Bone marrow (tissue), 2 donors: ENCODE measurements around the gene PAPPA2.

Experiments
- DNase-seq, 2 donors: peaks; one replicate each; lab custom pipeline; 2025; lab: John Stamatoyannopoulos, UW

The PAPPA2 gene

DNA sequence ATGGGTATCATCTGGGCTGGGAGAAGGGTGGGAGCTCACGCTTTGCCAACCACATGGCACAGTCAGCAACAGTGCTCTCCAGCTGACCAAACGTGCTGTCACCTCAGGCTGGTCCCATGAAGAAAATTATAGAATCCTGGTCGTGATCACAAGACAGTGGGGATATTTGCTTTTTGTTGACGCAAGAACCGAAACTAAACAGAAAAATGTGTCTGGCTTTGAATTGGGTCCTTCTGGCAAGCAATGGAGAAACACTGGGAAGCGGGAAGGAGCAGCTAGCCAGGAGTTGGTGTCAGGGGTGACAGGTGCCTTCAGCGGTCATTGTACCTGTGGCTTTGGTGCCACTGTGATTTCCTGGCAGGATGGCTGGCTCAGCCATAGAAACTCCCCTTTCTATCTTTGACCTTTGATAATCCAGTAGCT is 304.8 kb downstream of the PAPPA2 start:
- no peak for DNase-seq

DNA sequence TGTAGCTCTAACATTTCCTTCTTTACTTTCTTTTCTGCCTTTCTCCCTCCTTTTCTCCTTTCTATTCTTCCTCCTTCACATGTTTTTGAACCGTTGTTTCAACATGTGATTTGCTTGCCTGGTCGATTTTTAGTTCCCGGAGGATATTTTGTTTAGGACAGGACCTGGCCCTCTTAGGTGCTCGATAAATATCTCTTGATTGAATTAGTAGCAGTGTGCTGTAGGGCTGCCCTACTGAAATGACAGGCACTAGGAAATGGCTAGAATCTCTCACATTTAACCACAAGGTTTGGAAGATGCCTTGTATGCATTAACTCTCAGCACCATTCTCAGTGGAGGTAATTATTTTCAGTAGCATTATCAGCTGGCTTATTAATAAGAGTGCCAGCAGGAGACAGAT is 305.6 kb downstream of the PAPPA2 start:
- DNase-seq: no peak

DNA sequence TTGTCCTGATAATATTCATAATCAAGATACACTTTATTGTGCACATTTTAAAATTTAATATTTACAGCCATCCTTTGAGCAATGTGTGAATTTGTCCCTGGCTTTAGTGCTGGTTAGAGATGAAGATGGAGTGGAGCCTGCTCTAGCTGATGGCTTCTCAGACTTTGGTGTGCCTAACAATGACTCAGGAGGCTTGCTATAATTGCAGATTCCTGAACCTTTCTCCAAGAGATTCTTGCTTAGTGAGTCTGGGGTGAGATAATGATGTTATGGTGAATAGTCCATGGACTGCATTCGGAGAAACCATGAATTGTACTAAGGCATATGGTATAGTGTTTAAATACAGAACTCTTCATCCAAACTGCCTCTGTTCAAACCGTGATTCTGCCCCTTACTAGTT is 307.1 kb downstream of the PAPPA2 start:
- no peak for DNase-seq

DNA sequence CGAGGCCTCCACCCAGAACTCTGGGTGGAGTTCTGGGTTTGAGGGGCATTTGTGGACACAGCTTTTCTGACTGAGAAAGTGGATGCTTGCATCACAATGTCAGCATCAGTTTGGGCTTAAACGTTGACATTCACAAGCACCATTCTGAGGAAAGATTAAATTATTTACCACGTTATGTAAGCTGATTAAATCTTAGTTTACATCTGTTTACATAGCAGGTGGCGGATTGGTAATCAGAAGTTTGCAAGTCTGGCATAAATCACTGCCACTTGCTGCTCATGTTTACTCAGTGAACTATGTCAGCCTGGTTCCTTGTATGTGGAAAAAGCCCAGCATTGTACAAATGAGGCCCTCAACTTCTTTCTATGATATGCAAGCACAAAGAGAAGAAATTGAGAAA is 310.1 kb downstream of the PAPPA2 start:
- DNase-seq: no peak

DNA sequence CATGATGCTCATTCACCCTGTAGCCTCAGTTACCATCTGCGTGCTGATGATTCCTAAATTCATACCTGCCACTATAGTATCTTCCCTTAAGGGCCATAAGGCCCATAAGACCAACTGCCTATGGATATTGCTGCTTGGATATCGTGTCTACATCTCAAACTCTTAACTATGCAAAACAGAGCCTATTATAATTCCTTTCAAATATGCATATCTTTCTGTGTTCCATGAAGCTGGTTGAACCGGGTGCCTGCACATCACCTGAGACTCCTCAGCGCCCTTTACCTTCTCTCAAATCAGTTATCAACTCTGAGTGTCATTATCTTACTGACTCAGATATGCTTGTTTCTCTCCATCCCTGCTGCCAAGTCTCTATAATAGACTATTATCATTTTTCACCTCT is 311.2 kb downstream of the PAPPA2 start:
- no peak for DNase-seq

DNA sequence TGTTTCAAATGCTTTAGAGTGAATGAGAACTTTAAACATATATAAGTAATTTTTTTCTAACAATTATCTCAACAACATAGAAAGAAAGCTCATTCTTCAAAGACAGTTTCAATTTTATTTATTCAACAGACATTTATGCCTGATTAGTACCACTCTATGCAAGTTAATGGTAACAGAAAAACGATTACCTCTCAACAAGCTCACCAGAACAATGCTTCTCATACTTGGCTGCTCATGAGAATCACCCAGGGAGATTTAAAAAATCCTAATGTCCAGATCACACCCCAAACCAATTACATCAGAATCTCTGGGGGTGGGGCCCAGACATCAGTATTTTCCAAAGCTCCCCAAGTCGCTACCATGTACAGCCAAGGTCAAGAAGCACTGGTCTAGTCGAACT is 312.4 kb downstream of the PAPPA2 start:
- no peak for DNase-seq

DNA sequence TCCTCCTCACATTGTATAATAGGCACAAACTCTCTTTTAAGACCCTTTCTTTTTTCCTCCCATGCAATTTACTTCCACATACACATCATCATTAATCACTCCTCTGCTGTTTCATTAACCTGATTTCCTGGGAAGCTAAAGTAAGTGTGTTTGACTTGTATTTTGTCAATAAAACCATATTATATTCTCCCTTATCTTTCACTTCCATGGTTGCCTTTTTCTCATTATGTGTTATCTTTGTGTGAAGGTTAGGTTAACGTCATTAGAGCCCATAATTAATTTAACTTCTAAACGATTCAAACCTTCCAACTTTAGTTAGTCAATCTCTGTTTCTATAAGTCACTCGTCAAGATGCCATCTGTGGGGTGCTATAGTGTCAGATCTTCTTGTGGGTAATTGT is 313.0 kb downstream of the PAPPA2 start:
- DNase-seq: no peak

DNA sequence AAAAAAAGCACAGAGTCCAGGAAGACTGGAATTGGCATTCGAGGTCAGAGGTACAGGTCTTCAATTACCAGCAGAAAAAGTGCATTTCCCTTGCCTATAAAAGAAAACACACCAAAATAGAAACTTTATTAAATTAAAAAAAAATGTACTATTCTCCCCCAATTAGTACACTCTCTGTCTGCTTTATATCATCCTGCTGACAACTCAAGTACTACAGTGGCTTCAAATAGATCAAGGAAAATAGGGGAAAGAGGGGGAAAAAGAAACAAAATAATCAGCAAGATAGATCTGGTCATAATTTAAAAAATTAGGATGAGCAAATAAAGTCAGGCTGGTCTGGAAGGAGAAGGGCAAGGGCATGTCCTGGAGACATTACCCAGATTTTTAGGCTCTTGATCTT is 315.1 kb downstream of the PAPPA2 start:
- DNase-seq: no peak

DNA sequence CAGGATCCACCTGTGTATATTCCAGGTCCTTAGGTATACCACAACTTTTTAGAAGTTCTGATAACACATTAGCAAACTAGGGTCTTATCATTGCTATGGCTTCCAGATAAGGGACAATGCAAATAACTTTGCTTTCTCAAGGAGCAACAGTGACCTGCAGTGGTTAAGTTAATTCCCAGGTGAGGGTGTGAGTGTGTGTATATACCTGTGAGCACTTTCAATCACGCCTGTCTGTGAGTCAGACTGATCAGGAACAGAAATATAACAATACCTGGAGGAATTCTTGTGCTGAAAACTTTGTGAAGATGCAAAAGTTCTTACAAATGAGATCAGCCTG is 317.0 kb downstream of the PAPPA2 start:
- no peak for DNase-seq

DNA sequence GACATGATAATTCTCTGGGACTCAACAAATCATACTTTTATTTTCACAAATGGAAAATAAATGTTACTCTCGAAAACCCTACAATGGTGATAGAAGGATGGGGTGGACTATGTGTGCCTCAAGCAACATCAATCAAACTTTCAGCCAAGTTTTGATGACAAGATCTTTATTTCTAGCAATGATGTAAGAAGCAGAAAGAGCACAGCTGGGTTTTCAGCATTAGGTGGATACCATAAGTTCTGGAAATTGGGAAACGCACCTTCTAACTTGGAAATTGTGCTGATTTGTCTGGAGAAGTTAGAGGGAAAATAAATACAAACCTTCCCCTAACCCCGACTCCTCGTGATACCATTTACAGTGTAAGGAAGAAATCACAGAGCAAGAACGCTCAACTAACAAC is 320.3 kb downstream of the PAPPA2 start:
- no peak for DNase-seq

DNA sequence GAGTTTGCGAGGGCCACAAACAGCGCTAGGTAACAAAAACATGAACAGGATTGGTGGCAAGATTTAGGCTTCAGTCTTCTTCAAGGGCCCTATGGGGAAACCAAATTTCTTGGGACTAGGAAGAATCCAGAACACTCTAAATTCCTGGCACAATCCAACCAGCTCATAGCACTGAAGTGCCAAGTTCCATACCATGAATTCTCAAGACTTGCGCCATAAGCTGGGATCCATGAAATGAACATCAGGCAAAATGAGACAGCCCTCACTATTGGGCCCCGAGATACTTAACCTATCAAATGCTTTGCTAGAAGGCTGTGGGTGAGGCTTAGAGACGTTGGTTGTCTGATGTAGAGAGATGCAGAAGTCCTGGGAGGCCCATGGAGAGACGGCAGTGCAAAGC is 322.1 kb downstream of the PAPPA2 start:
- DNase-seq: no peak

DNA sequence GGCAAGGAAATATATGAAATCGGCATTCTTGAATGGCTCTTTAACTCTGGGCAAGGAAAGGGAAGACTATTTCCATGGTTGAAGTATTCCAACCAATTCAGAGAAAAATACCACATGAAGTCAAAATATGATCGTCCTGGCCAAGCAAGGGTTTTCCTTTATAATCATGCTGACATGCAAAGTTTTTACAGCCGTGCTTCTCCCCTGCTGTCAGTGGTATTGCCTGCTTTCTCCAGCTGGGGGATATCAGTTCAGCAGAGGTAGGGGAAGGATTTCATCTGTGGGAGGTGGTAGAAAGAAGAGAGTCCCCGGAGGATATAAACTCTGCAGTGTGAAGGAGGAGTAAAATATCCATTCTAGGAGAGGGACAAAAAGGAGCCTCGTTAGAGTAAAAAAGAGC is 322.8 kb downstream of the PAPPA2 start:
- no peak for DNase-seq

DNA sequence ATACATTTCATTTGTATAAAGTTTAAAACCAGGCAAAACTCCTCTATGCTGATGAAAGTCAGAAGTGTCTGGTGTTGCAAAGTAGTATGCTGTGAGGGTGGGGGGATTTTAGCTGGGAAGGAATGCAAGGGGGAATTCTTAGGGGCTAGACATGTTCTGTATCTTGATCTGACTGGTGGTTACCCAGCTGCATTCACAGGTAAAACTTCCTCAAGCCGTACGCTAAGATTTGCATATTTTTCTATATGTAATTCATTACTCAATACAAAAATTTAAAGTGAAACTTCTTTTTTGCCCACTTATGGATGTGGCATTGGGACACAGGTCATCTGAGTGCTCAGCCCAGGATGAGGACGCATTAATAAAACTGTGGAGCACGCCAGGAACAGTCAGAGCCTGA is 323.3 kb downstream of the PAPPA2 start:
- no peak for DNase-seq

DNA sequence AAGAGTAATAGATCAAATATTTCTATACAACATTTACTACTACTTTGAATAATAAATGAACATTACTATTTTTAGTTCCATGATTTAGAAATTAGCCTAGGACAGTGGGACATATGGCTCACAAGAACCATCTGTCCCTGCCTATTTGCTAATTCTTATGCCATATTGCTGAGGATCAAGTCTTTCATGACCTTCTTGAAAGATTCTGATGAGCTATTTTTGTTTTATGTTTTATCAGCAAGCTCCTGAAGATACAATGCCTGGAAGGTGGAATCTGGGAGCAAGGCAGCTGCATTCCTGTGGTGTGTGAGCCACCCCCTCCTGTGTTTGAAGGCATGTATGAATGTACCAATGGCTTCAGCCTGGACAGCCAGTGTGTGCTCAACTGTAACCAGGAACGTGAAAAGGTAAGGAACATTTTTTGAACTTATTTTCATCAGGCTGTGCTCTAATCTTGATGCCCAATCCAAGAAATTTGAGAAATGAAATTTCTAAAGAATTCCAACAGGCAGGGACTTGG is 326.7 kb downstream of the PAPPA2 start:
- DNase-seq: no peak

DNA sequence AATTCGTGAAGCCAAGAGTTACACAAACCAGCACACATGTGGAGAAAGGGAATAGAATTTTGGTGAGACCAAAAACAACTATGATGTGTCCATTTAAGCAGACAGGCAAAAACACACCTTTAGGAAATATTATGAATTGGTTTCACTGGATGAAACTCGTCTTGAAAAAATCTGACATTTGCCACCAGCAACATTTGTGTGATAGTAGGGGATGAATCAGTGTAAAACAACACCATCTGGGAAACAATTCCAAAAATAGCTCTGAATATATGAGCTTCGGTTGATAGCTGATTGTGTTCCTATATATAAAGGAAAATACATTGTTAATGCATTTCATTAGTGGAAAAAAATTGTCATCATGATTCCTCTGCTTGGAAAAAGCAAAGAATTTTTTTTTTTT is 327.8 kb downstream of the PAPPA2 start:
- no peak for DNase-seq

DNA sequence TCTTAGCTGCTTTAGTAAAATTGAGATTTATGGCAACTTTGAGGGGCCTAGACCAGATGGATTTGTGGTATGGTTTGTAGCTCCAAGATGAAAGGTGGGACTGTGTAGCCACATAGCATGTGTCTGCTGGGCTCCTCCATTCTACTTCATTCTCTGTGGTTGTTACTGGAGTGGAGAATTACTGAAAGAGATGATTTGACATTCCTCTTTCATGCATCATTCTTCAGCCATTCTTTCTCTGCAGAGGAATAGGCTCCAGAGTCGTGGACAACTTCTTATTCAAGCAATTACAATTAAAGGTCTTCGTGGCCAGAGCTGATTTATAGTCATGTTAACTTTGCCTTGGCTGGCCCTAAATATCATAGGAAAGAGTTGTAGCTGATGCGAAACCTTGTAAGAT is 328.9 kb downstream of the PAPPA2 start:
- DNase-seq: no peak

DNA sequence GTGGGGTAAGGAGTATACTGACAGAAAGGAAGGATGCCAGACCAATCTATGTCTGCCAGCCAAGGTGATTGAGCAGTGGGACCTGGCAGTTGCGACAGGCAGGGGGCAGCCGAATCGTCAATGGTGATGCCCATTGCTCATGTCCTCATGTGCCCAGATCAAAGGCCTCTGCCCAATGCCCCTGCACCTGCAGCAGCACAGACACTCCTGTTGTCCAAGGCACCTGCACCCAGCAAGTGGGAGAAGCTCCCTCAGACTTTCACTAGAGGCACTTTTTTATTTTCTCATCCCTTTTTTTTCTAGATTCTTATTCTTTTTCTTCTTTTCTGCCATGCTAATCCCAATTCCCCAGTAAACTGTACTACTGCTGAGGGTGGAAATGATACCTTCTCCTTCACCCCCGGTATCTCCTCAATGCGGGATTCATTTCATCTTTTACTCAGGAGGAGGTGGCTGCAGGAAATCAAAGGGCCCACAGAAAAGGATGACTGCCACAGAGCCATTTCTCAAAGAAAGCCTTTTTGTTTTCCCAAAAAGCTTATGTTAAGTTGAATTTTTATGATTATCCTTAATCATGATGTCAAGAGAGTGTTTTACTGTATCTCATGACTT is 332.0 kb downstream of the PAPPA2 start:
- no peak for DNase-seq

DNA sequence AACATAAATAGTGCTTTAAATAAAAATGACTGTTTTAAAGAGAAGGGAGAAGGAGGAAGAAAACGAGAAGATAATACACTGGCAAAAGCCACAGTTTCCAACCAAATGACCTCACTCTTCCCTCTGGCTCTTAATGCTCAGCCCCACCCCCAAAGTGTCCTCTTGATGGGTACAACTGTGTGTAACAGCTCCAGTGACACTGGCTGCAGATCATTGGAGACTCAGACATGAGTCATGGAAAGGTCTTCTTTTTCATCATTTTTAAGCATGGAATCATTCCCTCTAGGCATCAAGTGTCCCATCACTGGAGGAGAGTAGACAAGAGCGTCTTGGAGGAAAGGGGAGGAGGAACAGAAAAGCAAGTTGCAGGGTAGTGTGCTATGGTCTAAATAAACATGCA is 333.0 kb downstream of the PAPPA2 start:
- DNase-seq: no peak

DNA sequence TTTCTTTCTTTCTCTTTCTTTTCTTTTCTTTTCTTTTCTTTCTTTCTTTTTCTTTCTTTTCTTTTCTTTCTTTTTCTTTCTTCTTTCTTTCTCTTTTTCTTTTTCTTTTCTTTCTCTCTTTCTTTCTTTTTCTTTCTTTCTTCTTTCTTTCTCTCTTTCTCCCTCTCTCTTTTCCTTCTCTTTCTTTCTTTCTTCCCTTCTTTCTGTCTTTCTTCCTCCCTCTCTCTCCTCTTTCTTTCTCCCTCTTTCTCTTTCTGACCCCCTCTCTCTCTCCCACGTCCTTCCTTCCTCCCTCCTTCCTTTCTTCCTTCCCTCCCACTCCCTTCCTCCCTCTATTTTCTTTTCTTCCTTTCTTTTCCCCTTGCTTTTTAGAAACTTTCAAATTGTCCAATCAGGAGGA is 333.6 kb downstream of the PAPPA2 start:
- no peak for DNase-seq

DNA sequence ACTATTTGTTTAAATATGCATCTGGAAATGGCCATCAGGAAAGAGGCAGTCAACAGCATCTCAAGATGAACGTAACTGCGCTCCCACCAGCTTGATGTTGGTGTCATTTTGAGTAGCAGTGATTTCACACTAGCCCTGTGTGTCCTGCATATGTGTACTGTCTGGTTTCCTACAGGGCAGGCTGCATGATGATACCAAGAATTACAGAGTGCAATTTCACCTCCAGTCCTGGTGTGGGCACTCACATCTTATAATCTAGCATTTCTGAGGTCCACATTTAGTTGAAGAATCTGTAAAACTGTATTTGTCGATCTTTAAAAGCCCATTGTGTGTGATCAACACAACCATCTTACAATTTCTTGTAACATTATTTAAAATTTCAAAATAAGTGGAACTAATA is 336.4 kb downstream of the PAPPA2 start:
- no peak for DNase-seq

DNA sequence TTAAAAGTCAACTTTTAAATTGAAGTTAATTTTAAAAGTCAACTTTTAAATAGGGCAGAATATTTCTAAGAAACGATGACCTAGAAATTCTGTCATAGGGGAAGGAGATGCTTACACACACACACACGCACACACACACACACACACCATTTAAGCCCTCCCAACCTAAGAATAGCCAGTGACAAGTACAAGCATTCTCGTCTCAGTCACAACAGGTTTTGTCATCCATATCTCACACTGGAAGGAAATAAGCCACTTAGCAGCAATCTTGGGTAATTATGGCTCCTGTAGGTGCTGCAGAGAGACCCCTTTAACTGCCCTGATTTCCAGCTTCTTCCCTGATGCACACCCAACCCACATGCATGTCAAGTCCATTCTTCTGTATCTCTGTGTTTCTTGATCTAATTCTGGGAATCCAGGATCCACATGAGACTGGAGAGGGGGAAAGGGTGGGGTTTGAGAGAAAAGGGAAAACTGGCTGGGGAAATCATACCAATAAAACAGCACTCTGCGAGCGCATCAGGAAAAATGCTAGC is 338.1 kb downstream of the PAPPA2 start:
- no peak for DNase-seq

DNA sequence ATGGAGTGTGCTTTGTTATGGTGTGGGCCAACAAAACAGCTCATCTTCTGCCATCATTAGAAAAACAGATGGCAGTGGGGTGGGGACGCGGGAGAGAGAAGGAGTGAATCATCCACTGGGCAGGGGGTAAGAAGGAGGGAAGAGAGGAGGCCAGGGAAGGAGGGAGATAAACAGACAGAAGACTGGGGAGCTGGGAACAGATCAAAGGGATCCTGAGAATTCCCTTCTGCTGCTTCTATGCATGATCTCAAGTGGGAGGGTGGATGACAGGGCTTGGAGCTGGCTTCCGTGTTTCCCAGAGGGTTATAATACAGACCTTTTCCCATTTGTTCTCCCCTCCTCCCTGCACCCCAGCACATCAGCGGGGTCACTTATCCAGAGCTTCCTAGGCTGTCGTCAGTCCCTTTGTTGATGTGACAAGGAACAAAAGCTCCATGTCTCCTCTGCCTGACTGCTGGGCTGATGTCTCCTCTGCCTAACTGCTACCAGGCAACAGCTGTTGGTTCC is 338.6 kb downstream of the PAPPA2 start:
- no peak for DNase-seq

DNA sequence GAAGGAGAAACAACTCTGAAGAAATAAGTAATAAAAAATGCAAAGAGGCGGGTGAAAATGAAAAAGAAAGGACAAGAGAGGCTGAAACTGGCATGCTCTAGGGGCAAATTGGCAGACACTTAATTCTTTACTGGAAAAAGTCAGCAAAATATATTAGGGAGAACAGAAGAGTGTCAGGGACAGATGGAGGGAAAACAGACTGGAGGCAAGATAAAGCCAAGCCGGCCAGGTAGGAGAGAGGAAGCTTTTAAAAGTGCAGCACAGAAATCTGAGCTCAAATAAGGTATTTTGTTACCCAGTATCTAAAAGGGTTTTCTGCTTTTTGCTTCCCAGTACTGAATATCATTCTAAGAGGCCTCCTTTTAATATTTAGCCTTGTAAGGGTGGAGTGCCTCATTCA is 339.3 kb downstream of the PAPPA2 start:
- DNase-seq: no peak

DNA sequence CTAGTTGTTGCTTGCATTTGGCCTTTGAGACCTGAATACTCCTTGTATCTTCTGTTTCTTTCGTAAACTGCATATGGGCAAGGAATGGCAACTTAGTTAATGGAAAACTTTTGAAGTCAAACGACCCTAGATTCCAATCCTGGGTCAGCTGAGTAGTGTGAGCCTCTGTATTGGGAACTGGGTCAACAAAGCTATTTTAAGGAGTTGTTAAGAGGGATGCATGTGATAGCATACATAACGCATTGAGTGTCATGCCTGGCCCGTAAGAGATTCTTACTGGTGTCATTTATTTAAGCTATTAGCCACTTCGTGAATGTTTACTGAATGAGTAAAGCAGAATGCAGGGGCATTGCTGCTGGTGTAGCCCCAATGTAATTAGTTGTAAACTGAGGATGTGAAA is 340.1 kb downstream of the PAPPA2 start:
- DNase-seq: no peak
